WTC11 (cell line): ENCODE measurements around the gene RNF208. TPM values are rescaled to one million over a fixed set of nuclear protein-coding genes. Genes with fewer than 3 reads are reported as not detected.

Source experiments
- ATAC-seq: fragments of 200-7000 bp; cut with Tn5 transposase; 2 replicates; pipeline ENCODE4 v1.10.0; 2021; ENCODE audit warnings: mild to moderate bottlenecking, moderate library complexity
- CTCF ChIA-PET: fragments of 300-600 bp; sonication (Branson Sonifier 250); formaldehyde crosslinking; loops from one replicate; lab custom pipeline; 2021; ENCODE audit warnings: antibody characterized with exemption; lab: Charles Lee
- POLR2A ChIA-PET: fragments of 350-600 bp; sonication (Branson Sonifier 250); formaldehyde crosslinking; loops from one replicate; lab custom pipeline; 2021; ENCODE audit warnings: antibody characterized with exemption; lab: Charles Lee
- DNase-seq: peaks from one replicate; pipeline ENCODE4 v3.0.0; 2021; ENCODE audit warnings: low spot score
- H3K27ac Mint-ChIP-seq: 2 replicates; pipeline ENCODE4 v1.8.0; 2021; ENCODE audit warnings: mixed read lengths
- H3K27me3 Mint-ChIP-seq: 2 replicates; pipeline ENCODE4 v1.8.0; 2021; ENCODE audit warnings: low read depth, mild to moderate bottlenecking, moderate library complexity, mixed read lengths
- H3K36me3 Mint-ChIP-seq: 2 replicates; pipeline ENCODE4 v1.8.0; 2021; ENCODE audit warnings: mixed read lengths
- H3K4me1 Mint-ChIP-seq: 2 replicates; pipeline ENCODE4 v1.8.0; 2022; ENCODE audit warnings: mixed read lengths
- H3K4me3 Mint-ChIP-seq: 2 replicates; pipeline ENCODE4 v1.8.0; 2021; ENCODE audit warnings: mild to moderate bottlenecking, moderate library complexity, mixed read lengths
- H3K9me3 Mint-ChIP-seq: 2 replicates; pipeline ENCODE4 v1.8.0; 2021; ENCODE audit warnings: mixed read lengths
- GTF2I ChIP-seq: fragments of 250-450 bp; sonication (Bioruptor Pico); conservative IDR thresholded peaks from 2 replicates; pipeline ENCODE4 v1.4.0; 2021; ENCODE audit warnings: mild to moderate bottlenecking
- HMGA2 ChIP-seq: fragments of 250-450 bp; sonication (Bioruptor Pico); IDR thresholded peaks from 2 replicates; pipeline ENCODE4 v1.4.0; 2021; ENCODE audit warnings: mild to moderate bottlenecking, moderate library complexity
- IRF1 ChIP-seq: sonication (generic); formaldehyde crosslinking; IDR thresholded peaks from 2 replicates; pipeline ENCODE4 v1.8.0; 2023; ENCODE audit warnings: missing genetic modification reagents
- IRF2 ChIP-seq: sonication (generic); formaldehyde crosslinking; IDR thresholded peaks from 2 replicates; pipeline ENCODE4 v1.8.0; 2022; ENCODE audit warnings: low read depth, missing genetic modification reagents, borderline replicate concordance
- MAX ChIP-seq: sonication (generic); formaldehyde crosslinking; IDR thresholded peaks from 2 replicates; pipeline ENCODE4 v1.8.0; 2022; ENCODE audit warnings: mild to moderate bottlenecking, missing genetic modification reagents
- NR3C1 ChIP-seq: sonication (generic); formaldehyde crosslinking; conservative IDR thresholded peaks from 2 replicates; pipeline ENCODE4 v1.8.1; 2023; ENCODE audit warnings: low read depth, mild to moderate bottlenecking, missing genetic modification reagents
- RORB ChIP-seq: fragments of 250-450 bp; sonication (Bioruptor Pico); IDR thresholded peaks from 2 replicates; pipeline ENCODE4 v1.9.0; 2021; ENCODE audit warnings: mild to moderate bottlenecking
- SP1 ChIP-seq: sonication (generic); formaldehyde crosslinking; conservative IDR thresholded peaks from 2 replicates; pipeline ENCODE4 v1.8.1; 2022; ENCODE audit warnings: missing genetic modification reagents
- TEAD1 ChIP-seq: sonication (generic); formaldehyde crosslinking; IDR thresholded peaks from 2 replicates; pipeline ENCODE4 v1.8.0; 2022; ENCODE audit warnings: mild to moderate bottlenecking, missing genetic modification reagents
- ZMAT4 ChIP-seq: fragments of 250-450 bp; sonication (Bioruptor Pico); IDR thresholded peaks from 2 replicates; pipeline ENCODE4 v1.9.0; 2021; ENCODE audit warnings: mild to moderate bottlenecking
- ZNF121 ChIP-seq: sonication (generic); formaldehyde crosslinking; IDR thresholded peaks from 2 replicates; pipeline ENCODE4 v1.8.0; 2023; ENCODE audit warnings: missing genetic modification reagents
- ZNF396 ChIP-seq: fragments of 250-450 bp; sonication (Bioruptor Pico); IDR thresholded peaks from 2 replicates; pipeline ENCODE4 v1.8.0; 2021; ENCODE audit warnings: mild to moderate bottlenecking, moderate library complexity, borderline replicate concordance
- ZNF512 ChIP-seq: sonication (generic); formaldehyde crosslinking; IDR thresholded peaks from 2 replicates; pipeline ENCODE4 v1.8.1; 2022; ENCODE audit warnings: missing genetic modification reagents, borderline replicate concordance
- total RNA-seq: library from RNA; stranded (reverse); gene quantifications from 3 replicates; pipeline ENCODE4 v1.2.3, GENCODE V29; 2021
- TF ChIP-seq, protein P1 (sequence below): fragments of 250-450 bp; sonication (Bioruptor Pico); IDR thresholded peaks from 2 replicates; pipeline ENCODE4 v1.9.0; 2021; ENCODE audit warnings: moderate library complexity, mild to moderate bottlenecking, inconsistent platforms, borderline replicate concordance
- TF ChIP-seq, protein P2 (sequence below): fragments of 250-450 bp; sonication (Bioruptor Pico); IDR thresholded peaks from 2 replicates; pipeline ENCODE4 v1.9.0; 2021; ENCODE audit warnings: mild to moderate bottlenecking
- TF ChIP-seq, protein P3 (sequence below): sonication (generic); formaldehyde crosslinking; IDR thresholded peaks from 2 replicates; pipeline ENCODE4 v1.8.1; 2022; ENCODE audit warnings: low read depth, mild to moderate bottlenecking, moderate library complexity, missing genetic modification reagents, borderline replicate concordance
- TF ChIP-seq, protein P4 (sequence below): sonication (generic); formaldehyde crosslinking; IDR thresholded peaks from 2 replicates; pipeline ENCODE4 v1.8.1; 2023; ENCODE audit warnings: mild to moderate bottlenecking, missing genetic modification reagents, moderate library complexity

RNF208 gene
- total RNA-seq, 1 experiment from 2014 or later = 14.8 TPM

- no peaks in the 10 kb centered on the region for H3K27me3 Mint-ChIP-seq
- ChIA-PET CTCF (interaction anchor here (0.9 kb wide), 1 partner anchor 76 kb away, joined by 4 read pairs; no protein-coding TSS in a partner anchor), POLR2A (interaction anchor here (0.8 to 1.1 kb wide), 2 partner anchors 25 to 31 kb away, joined by 3 read pairs; partner anchors contain the start of gene TUBB4B)
- H3K9me3 Mint-ChIP-seq = no peaks in the 10 kb centered on the region
- no peak for ATAC-seq
- peaks cover 18% of the 10 kb centered on the region for H3K36me3 Mint-ChIP-seq
- TF ChIP-seq ZNF121 (CRISPR knock-in tag) (no peak), ZNF512 (CRISPR knock-in tag) (no peak), NR3C1 (CRISPR knock-in tag) (no peak), HMGA2 (no peak), MAX (no peak), ZMAT4 (no peak), SP1 (no peak), IRF1 (CRISPR knock-in tag) (no peak), RORB (CRISPR knock-in tag) (no peak), GTF2I (CRISPR knock-in tag) (no peak), IRF2 (CRISPR knock-in tag) (no peak), TEAD1 (CRISPR knock-in tag) (no peak), ZNF396 (CRISPR knock-in tag) (no peak)
- TF ChIP-seq, protein P1, sequence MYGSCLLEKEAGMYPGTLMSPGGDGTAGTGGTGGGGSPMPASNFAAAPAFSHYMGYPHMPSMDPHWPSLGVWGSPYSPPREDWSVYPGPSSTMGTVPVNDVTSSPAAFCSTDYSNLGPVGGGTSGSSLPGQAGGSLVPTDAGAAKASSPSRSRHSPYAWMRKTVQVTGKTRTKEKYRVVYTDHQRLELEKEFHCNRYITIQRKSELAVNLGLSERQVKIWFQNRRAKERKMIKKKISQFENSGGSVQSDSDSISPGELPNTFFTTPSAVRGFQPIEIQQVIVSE (CRISPR knock-in tag) = no peak
- TF ChIP-seq, protein P2, sequence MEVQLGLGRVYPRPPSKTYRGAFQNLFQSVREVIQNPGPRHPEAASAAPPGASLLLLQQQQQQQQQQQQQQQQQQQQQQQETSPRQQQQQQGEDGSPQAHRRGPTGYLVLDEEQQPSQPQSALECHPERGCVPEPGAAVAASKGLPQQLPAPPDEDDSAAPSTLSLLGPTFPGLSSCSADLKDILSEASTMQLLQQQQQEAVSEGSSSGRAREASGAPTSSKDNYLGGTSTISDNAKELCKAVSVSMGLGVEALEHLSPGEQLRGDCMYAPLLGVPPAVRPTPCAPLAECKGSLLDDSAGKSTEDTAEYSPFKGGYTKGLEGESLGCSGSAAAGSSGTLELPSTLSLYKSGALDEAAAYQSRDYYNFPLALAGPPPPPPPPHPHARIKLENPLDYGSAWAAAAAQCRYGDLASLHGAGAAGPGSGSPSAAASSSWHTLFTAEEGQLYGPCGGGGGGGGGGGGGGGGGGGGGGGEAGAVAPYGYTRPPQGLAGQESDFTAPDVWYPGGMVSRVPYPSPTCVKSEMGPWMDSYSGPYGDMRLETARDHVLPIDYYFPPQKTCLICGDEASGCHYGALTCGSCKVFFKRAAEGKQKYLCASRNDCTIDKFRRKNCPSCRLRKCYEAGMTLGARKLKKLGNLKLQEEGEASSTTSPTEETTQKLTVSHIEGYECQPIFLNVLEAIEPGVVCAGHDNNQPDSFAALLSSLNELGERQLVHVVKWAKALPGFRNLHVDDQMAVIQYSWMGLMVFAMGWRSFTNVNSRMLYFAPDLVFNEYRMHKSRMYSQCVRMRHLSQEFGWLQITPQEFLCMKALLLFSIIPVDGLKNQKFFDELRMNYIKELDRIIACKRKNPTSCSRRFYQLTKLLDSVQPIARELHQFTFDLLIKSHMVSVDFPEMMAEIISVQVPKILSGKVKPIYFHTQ (CRISPR knock-in tag) = no peak
- TF ChIP-seq, protein P3, sequence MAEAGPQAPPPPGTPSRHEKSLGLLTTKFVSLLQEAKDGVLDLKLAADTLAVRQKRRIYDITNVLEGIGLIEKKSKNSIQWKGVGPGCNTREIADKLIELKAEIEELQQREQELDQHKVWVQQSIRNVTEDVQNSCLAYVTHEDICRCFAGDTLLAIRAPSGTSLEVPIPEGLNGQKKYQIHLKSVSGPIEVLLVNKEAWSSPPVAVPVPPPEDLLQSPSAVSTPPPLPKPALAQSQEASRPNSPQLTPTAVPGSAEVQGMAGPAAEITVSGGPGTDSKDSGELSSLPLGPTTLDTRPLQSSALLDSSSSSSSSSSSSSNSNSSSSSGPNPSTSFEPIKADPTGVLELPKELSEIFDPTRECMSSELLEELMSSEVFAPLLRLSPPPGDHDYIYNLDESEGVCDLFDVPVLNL = no peak
- TF ChIP-seq, protein P4, sequence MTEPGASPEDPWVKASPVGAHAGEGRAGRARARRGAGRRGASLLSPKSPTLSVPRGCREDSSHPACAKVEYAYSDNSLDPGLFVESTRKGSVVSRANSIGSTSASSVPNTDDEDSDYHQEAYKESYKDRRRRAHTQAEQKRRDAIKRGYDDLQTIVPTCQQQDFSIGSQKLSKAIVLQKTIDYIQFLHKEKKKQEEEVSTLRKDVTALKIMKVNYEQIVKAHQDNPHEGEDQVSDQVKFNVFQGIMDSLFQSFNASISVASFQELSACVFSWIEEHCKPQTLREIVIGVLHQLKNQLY (CRISPR knock-in tag) = no peak
- peaks cover 3% of the 10 kb centered on the region; the same call in 1 of the 2 replicates for H3K4me1 Mint-ChIP-seq
- no peak for DNase-seq
- H3K27ac Mint-ChIP-seq = no peak overlapping the region
- no peak overlapping the region for H3K4me3 Mint-ChIP-seq
Measured at GRCh38 chr9:137265496-137266161, 43.6 kb upstream of the RNF208 start.
